Upper lobe of left lung (tissue), 6 donors: ENCODE measurements around the gene TIMM44. TPM values are rescaled to one million over a fixed set of nuclear protein-coding genes. Genes with fewer than 3 reads are reported as not detected.
A peak's percentile ranks its signal among the peaks of the same experiment; 100 is the strongest.
"Not testable (repeated sequence)": the region's sequence is repeated elsewhere in the genome, so short reads cannot be mapped to it uniquely, and the experiment has no call there.

Experiments
- ATAC-seq, 2 donors: fragments of 200-7000 bp; cut with Tn5 transposase; one replicate each; pipeline ENCODE4 v1.9.1; 2022; ENCODE audit warnings: mild to moderate bottlenecking in 2 of 2, moderate library complexity in 2 of 2; ENCODE audit not compliant: low FRiP score in 2 of 2
- DNase-seq, 2 donors: peaks; one replicate each; pipeline ENCODE4 v3.0.0-alpha.2; 2019 to 2020
- H3K27ac ChIP-seq, 4 donors: fragments of 200-600 bp; sonication (generic); one replicate each; pipeline ENCODE4 v1.5.1; 2016 to 2019
- H3K27me3 ChIP-seq, 4 donors: fragments of 200-600 bp; sonication (generic); one replicate each; pipeline ENCODE4 v1.5.1; 2017 to 2019
- H3K36me3 ChIP-seq, 4 donors: fragments of 200-600 bp; sonication (generic); one replicate each; pipeline ENCODE4 v1.5.1; 2016 to 2019
- H3K4me1 ChIP-seq, 4 donors: fragments of 200-600 bp; sonication (generic); one replicate each; pipeline ENCODE4 v1.5.1; 2018 to 2019
- H3K4me3 ChIP-seq, 4 donors: fragments of 200-600 bp; sonication (generic); one replicate each; pipeline ENCODE4 v1.5.1; 2017 to 2019; ENCODE audit warnings: mild to moderate bottlenecking in 2 of 4, moderate library complexity in 1 of 4
- H3K9me3 ChIP-seq, 4 donors: fragments of 200-600 bp; sonication (generic); one replicate each; pipeline ENCODE4 v1.5.1; 2018 to 2019
- EP300 ChIP-seq, 4 donors: sonication (generic); formaldehyde crosslinking; IDR thresholded peaks; one replicate each; pipeline ENCODE4 v1.5.1; 2017; ENCODE audit warnings: antibody characterized with exemption in 4 of 4, control low read depth in 2 of 4
- POLR2A ChIP-seq, 4 donors: fragments of 450-650 bp; IDR thresholded peaks; one replicate each; pipeline ENCODE4 v1.5.1; 2016 to 2017; ENCODE audit warnings: antibody characterized with exemption in 4 of 4, mild to moderate bottlenecking in 2 of 4
- POLR2AphosphoS5 ChIP-seq, 2 donors: sonication (generic); formaldehyde crosslinking; IDR thresholded peaks; one replicate each; pipeline ENCODE4 v1.5.1; 2017; ENCODE audit warnings: antibody characterized with exemption in 2 of 2
- WGBS, 2 donors: methylation state at CpG; one replicate each; pipeline ENCODE4 v1.1.5; 2017 to 2018; 5-methylcytosine and 5-hydroxymethylcytosine counted together
- total RNA-seq, 6 donors: library from RNA; depleted of rRNA in 4 of 6; stranded (reverse); fragments of >200 nt in 4 of 6; gene quantifications; one replicate each; pipeline versions ENCODE4 v1.1.0 to v1.2.1, GENCODE V29; 2016 to 2021
- TF ChIP-seq, protein P1 (sequence below), 6 experiments: fragments of 450-650 bp in 4 of 6; fragments of 200-600 bp in 2 of 6; sonication (generic) in 2 of 6; IDR thresholded peaks; one replicate each; pipeline ENCODE4 v1.5.1; 2016 to 2019; ENCODE audit warnings: antibody characterized with exemption in 6 of 6
- donor health status: DM: no; HTN: no; CAD: no; lungs with moderate emphysema.
- donor health status: DM: no; HTN: yes; CAD: no; lungs with severe emphysema.

TIMM44 gene
- total RNA-seq, 6 donors from 2014 or later, result 39.8 to 83.2 (median 52.7) TPM

DNA sequence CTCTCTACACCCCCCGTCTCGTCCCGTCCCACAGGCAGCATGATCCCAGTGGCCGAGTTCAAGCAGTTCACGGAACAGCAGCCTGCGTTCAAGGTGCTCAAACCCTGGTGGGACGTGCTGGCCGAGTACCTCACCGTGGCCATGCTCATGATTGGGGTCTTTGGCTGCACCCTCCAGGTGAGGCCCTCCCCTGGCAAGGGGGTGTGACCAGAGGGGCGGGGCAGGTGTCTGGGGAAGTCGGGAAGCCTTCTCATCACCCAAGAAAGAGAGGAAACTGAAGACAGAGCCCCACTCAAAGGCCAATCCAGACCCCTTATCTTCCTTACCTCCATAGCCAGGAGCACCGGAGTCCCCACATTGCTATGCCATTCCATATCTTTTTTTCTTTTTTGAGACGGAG, 47.9 kb downstream of the TIMM44 start:
- Histone ChIP-seq H3K36me3 (no peaks in the 10 kb centered on the region), H3K4me1 (peaks cover 0 to 9% (median 6%) of the 10 kb centered on the region in 4 donors), H3K4me3 (no peak overlapping the region), H3K9me3 (no peaks in the 10 kb centered on the region), H3K27me3 (no peaks in the 10 kb centered on the region), H3K27ac (peak overlapping the region in 1 of 4 donors; percentile 80)
- WGBS, 2 donors, result 87 to 96% methylated on average over 2 to 13 of the region's 13 CpGs
- TF ChIP-seq EP300 (IDR thresholded peaks at IDR 0.05), result no peak
- no peak for TF ChIP-seq POLR2AphosphoS5 (IDR thresholded peaks at IDR 0.05)
- TF ChIP-seq POLR2A (IDR thresholded peaks at IDR 0.05), result no peak
- TF ChIP-seq, protein P1, sequence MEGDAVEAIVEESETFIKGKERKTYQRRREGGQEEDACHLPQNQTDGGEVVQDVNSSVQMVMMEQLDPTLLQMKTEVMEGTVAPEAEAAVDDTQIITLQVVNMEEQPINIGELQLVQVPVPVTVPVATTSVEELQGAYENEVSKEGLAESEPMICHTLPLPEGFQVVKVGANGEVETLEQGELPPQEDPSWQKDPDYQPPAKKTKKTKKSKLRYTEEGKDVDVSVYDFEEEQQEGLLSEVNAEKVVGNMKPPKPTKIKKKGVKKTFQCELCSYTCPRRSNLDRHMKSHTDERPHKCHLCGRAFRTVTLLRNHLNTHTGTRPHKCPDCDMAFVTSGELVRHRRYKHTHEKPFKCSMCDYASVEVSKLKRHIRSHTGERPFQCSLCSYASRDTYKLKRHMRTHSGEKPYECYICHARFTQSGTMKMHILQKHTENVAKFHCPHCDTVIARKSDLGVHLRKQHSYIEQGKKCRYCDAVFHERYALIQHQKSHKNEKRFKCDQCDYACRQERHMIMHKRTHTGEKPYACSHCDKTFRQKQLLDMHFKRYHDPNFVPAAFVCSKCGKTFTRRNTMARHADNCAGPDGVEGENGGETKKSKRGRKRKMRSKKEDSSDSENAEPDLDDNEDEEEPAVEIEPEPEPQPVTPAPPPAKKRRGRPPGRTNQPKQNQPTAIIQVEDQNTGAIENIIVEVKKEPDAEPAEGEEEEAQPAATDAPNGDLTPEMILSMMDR (IDR thresholded peaks at IDR 0.05), result no peak
- DNase-seq, result no peak
- no peak for ATAC-seq

DNA sequence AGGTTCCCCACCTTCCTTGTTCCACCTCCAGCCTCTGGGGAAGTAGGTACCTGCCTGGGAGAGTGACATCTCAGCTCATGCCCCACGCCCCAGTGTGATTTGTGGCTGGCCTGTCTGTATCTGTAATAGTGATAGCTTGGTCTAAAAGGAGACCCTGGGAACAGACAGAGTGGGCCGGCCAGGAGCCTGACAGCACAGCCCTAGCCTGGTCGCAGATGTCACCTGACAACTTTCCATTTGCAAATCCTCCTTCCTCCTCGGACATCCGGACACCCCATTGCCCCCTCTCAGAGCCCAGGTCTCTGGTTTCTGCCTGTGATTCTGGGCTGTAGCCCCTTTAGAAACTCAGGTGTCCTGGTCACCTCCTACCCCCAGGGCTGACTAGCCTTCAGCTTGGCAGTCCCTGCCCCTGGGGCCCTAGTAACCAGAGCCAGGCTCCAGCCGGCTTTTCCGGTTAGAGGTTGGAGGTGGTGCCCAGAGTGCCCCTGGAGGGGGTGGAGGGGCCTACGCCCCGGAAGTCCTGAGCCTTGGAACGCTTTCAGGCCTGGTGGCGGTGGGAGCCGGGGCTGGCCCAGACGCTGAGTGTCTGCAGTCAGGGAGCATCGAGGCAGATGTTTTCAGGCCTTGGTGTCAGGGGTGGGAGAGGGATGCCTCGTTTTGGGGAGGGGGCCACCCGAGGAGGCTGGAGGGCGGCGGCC, 48.7 kb downstream of the TIMM44 start:
- peak overlapping the region; percentile 32 to 80 (median 50) for H3K27ac ChIP-seq
- peaks cover 0 to 9% (median 6%) of the 10 kb centered on the region in 4 donors for H3K4me1 ChIP-seq
- no peaks in the 10 kb centered on the region for H3K9me3 ChIP-seq
- H3K36me3 ChIP-seq, result no peaks in the 10 kb centered on the region
- DNase-seq (peak in 1 of 2 donors; percentile 79), ATAC-seq (peak; percentile 45 to 77)
- TF ChIP-seq, protein P1 (IDR thresholded peaks at IDR 0.05), result peak in 1 of 6 experiments; percentile 12
- TF ChIP-seq POLR2A (IDR thresholded peaks at IDR 0.05) (peak in 2 of 4 donors; percentile 8 to 40), POLR2AphosphoS5 (IDR thresholded peaks at IDR 0.05) (no peak), EP300 (IDR thresholded peaks at IDR 0.05) (no peak)
- 43 to 44% methylated on average over 10 to 13 of the region's 18 CpGs for WGBS, 2 donors
- H3K27me3 ChIP-seq, result no peaks in the 10 kb centered on the region
- peak overlapping the region in 1 of 4 donors; percentile 6 for H3K4me3 ChIP-seq

DNA sequence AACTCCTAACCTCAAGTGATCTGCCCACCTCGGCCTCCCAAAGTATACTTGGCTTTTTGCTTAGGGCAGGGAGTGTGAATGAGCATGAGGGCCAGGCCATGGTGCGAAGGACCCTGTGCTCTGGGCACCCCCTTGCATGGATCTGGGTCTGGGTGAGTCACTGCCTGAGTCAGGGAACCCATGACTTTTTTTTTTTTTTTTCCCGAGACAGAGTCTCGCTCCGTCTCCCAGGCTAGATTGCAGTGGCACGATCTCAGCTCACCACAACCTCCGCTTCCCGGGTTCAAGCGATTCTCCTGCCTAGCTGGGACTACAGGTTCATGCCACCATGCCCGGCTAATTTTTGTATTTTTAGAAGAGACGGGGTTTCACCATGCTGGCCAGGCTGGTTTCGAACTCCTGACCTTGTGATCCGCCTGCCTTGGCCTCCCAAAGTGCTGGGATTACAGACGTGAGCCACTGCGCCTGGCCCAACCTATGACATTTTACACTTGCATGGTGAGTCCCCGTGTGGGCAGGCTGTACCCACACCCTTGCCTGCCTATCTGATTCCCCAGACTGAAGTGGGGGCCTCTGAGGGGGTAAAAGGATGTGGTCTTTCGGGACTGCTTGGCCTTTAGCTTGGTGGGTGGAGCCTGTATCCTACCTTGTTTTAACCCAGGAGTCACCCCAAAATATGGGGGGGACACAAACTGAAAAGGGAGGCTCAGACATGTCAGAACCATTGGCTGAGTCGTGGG, 49.9 kb downstream of the TIMM44 start:
- not testable (repeated sequence) for DNase-seq, H3K4me3 ChIP-seq, H3K27me3 ChIP-seq, H3K9me3 ChIP-seq, ATAC-seq, H3K36me3 ChIP-seq, H3K27ac ChIP-seq
- WGBS, 2 donors, result 79% methylated on average over 18 of the region's 18 CpGs
- H3K4me1 ChIP-seq, result peaks cover 0 to 13% (median 8%) of the 10 kb centered on the region in 4 donors

DNA sequence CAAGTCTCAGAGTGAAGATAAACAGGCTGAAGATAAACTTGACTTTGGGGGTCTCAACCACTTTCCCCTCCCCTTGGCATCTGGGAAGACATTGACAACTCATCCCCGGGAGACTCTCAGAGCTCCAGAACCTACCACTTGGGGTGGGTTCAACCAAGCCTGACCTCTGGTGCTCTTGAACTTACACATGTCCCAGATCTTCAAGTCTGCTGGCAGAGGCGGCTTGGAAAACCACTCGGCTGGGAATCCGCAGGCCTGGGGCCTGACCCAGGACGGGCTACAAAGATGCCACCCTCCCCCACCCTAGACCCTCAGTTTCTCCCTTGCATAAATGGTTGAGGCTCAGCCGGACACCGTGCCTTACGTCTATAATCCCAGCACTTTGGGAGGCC, 54.6 kb downstream of the TIMM44 start:
- peaks cover 0 to 8% (median 4%) of the 10 kb centered on the region in 4 donors for H3K27me3 ChIP-seq
- H3K4me3 ChIP-seq, result peak overlapping the region in 3 of 4 donors; percentile 47 to 54 (median 52)
- H3K27ac ChIP-seq, result peak overlapping the region in 2 of 4 donors; percentile 52 to 64
- 69 to 86% methylated on average over 3 to 8 of the region's 8 CpGs for WGBS, 2 donors
- H3K4me1 ChIP-seq, result peaks cover 0 to 13% (median 9%) of the 10 kb centered on the region in 4 donors
- no peaks in the 10 kb centered on the region for H3K9me3 ChIP-seq
- ATAC-seq (peak in 1 of 2 donors; percentile 11), DNase-seq (no peak)
- H3K36me3 ChIP-seq, result no peaks in the 10 kb centered on the region
- TF ChIP-seq, protein P1 (IDR thresholded peaks at IDR 0.05), result no peak
- TF ChIP-seq POLR2A (IDR thresholded peaks at IDR 0.05) (no peak), POLR2AphosphoS5 (IDR thresholded peaks at IDR 0.05) (no peak), EP300 (IDR thresholded peaks at IDR 0.05) (no peak)

DNA sequence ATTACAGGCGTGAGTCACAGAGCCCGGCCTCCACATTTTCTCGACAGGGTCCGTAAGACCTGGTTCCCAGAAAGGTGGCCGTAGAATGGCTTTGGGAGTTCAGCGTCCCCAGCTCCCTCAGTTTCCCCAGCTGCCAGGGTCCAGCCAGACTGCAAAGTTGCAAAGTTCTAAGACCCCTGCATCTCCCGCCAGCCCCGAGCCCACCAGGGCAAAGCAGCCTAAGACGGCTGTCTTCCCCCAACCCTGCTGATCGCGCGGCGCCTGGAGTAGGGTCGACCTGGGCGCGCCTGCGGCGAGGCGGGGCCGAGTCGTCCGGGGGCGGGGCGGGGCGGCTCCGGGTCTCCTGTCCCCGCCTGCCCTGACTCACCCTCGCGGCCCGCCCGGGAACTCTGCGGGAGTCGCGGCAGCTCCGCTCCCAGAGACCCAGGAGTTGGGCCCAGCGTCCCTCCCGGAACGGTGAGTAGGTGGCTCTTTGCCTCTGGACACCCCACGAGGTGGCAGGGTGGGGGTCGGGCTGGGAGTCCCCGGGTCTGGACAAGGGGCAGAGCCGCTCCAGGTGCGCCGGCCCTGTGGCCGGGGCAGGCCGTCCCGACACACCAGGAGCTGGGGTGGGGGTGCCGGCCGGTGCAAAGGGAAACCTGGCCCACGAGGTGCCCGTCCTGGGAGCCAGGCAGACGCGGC, 55.2 kb downstream of the TIMM44 start, which contains the start of gene LRRC8E:
LRRC8E (plus strand) TSS at position 366 of the 681 bp plus-strand sequence. CDS start 7,094 bp downstream, outside the sequence.
- peak within 1 kb of the TSS in 2 of 4 donors; percentile 52 to 64 for H3K27ac ChIP-seq
- 22 to 26% methylated on average over 13 to 17 of the region's 53 CpGs for WGBS, 2 donors
- peaks cover 0 to 13% (median 9%) of the 10 kb centered on the region in 4 donors for H3K4me1 ChIP-seq
- ATAC-seq (peak; percentile 87 to 95), DNase-seq (peak; percentile 79 to 94)
- no peaks in the 10 kb centered on the region for H3K36me3 ChIP-seq
- peak within 1 kb of the TSS in 3 of 4 donors; percentile 47 to 54 (median 52) for H3K4me3 ChIP-seq
- TF ChIP-seq, protein P1 (IDR thresholded peaks at IDR 0.05), result peak in 1 of 6 experiments; percentile 7
- no peak for TF ChIP-seq EP300 (IDR thresholded peaks at IDR 0.05)
- TF ChIP-seq POLR2A (IDR thresholded peaks at IDR 0.05), result peak in 2 of 4 donors; percentile 40 to 48
- peak in 1 of 2 donors; percentile 36 for TF ChIP-seq POLR2AphosphoS5 (IDR thresholded peaks at IDR 0.05)
- no peaks in the 10 kb centered on the region for H3K9me3 ChIP-seq
- H3K27me3 ChIP-seq, result peaks cover 0 to 8% (median 4%) of the 10 kb centered on the region in 4 donors
